HG03354 (cell line): Measurements from ENCODE around the gene COASY.
"Not testable (repeated sequence)": the region's sequence is repeated elsewhere in the genome, so short reads cannot be mapped to it uniquely, and the experiment has no call there.

ENCODE experiments used
- ATAC-seq: cut with Tn5 transposase; IDR thresholded peaks from one replicate; pipeline ENCODE4 v1.9.1; 2021; ENCODE audit warnings: mild to moderate bottlenecking; ENCODE audit not compliant: unreplicated experiment, poor library complexity, severe bottlenecking

COASY gene

GRCh38 chr17:42548993-42549755 lies 12.8 kb upstream of the COASY start:
- no peak for ATAC-seq

GRCh38 chr17:42552736-42553135 lies 9.2 kb upstream of the COASY start, which contains the start of gene HSD17B1:
Gene HSD17B1, plus strand, starts transcription at chr17:42552923. Its CDS starts 11 bp downstream, at chr17:42552934.
- ATAC-seq: not testable (repeated sequence)

GRCh38 chr17:42553161-42553818 lies 8.7 kb upstream of the COASY start:
- ATAC-seq: no peak

- no peak for ATAC-seq
Observed at GRCh38 chr17:42553866-42554249, 8.1 kb upstream of the COASY start.

- peak; percentile 83 for ATAC-seq
Observed at GRCh38 chr17:42554250-42555121, 7.5 kb upstream of the COASY start.

GRCh38 chr17:42555122-42555622 lies 6.8 kb upstream of the COASY start:
- peak; percentile 11 for ATAC-seq

GRCh38 chr17:42555961-42556617 lies 5.9 kb upstream of the COASY start:
- not testable (repeated sequence) for ATAC-seq

- no peak for ATAC-seq
Observed at GRCh38 chr17:42559075-42559474, 2.9 kb upstream of the COASY start.

- no peak for ATAC-seq
Observed at GRCh38 chr17:42560246-42560645, 1.7 kb upstream of the COASY start.

- no peak for ATAC-seq
Observed at GRCh38 chr17:42562388-42563142, 617 bp downstream of the COASY start.

- no peak for ATAC-seq
Observed at GRCh38 chr17:42563143-42563509, 1.2 kb downstream of the COASY start.

GRCh38 chr17:42563543-42563942 lies 1.6 kb downstream of the COASY start:
- no peak for ATAC-seq

- no peak for ATAC-seq
Observed at GRCh38 chr17:42563950-42564349, 2.0 kb downstream of the COASY start.

GRCh38 chr17:42564815-42565522 lies 3.0 kb downstream of the COASY start:
- no peak for ATAC-seq

GRCh38 chr17:42565523-42566214 lies 3.7 kb downstream of the COASY start:
- ATAC-seq: no peak

- peak; percentile 4 for ATAC-seq
Observed at GRCh38 chr17:42566215-42566882, 4.4 kb downstream of the COASY start.

GRCh38 chr17:42566883-42567573 lies 5.1 kb downstream of the COASY start, which contains the start of gene MLX:
Gene MLX, plus strand, starts transcription at chr17:42567100. Its CDS starts 25 bp downstream, at chr17:42567125.
- peak; percentile 67 for ATAC-seq
